Right lobe of liver (tissue), 6 donors: ENCODE measurements around the gene QTRT2. TPM values are rescaled to one million over a fixed set of nuclear protein-coding genes. Genes with fewer than 3 reads are reported as not detected.

Source experiments
- ATAC-seq, 4 donors: fragments of 200-7000 bp; cut with Tn5 transposase; one replicate each; pipeline ENCODE4 v1.9.1; 2020; ENCODE audit warnings: mild to moderate bottlenecking in 4 of 4, moderate library complexity in 4 of 4
- DNase-seq, 3 donors: peaks; one replicate each; pipeline ENCODE4 v3.0.0-alpha.2; 2020
- H3K27ac ChIP-seq, 3 donors: fragments of 200-600 bp; one replicate each; pipeline ENCODE4 v1.8.0; 2022
- H3K27me3 ChIP-seq, 2 donors: fragments of 200-600 bp; one replicate each; pipeline ENCODE4 v1.8.0; 2022
- H3K36me3 ChIP-seq, 4 donors: fragments of 200-600 bp; sonication (generic) in 1 of 4; one replicate each; pipeline versions ENCODE4 v1.5.1 to v1.8.0; 2017 to 2022; ENCODE audit warnings: control low read depth in 1 of 4
- H3K4me1 ChIP-seq, 4 donors: fragments of 200-600 bp; sonication (generic) in 1 of 4; one replicate each; pipeline versions ENCODE4 v1.5.1 to v1.8.0; 2017 to 2022; ENCODE audit warnings: control low read depth in 1 of 4
- H3K4me3 ChIP-seq, 3 donors: fragments of 200-600 bp; one replicate each; pipeline ENCODE4 v1.8.0; 2022
- H3K9me3 ChIP-seq, 4 donors: fragments of 200-600 bp; sonication (generic) in 1 of 4; one replicate each; pipeline versions ENCODE4 v1.5.1 to v1.8.0; 2017 to 2022; ENCODE audit warnings: control low read depth in 1 of 4
- CTCF ChIP-seq, 4 donors: fragments of 200-600 bp in 3 of 4; fragments of 450-650 bp in 1 of 4; IDR thresholded peaks; one replicate each; pipeline versions ENCODE4 v1.5.1 to v1.8.0; 2016 to 2022; ENCODE audit warnings: antibody characterized with exemption in 4 of 4, mild to moderate bottlenecking in 2 of 4
- POLR2A ChIP-seq: fragments of 450-650 bp; IDR thresholded peaks from one replicate; pipeline ENCODE4 v1.6.1; 2017; ENCODE audit warnings: antibody characterized with exemption, mild to moderate bottlenecking
- WGBS: methylation state at CpG from one replicate; pipeline ENCODE4 v1.1.6; 2018; ENCODE audit warnings: low coverage, low lambda C conversion rate; ENCODE audit not compliant: insufficient coverage; ENCODE audit errors: missing lambda C conversion rate; 5-methylcytosine and 5-hydroxymethylcytosine counted together
- intact Hi-C, 2 donors: fragments of 100-400 bp; cut with DNase I; formaldehyde crosslinking; loops; one replicate each; pipeline versions ENCODE4 v1.11.2 to v1.14.1; 2022
- total RNA-seq, 6 experiments: library from RNA; depleted of rRNA in 2 of 6; stranded (reverse); fragments of >200 nt in 2 of 6; fragmentation: NEBNext Ultra II Directional in 3 of 6; extraction: Animal tissue kit (Norgen Biotek cat#: 25700) in 3 of 6; gene quantifications; one replicate each; pipeline versions ENCODE4 v1.1.0 to v1.2.4, GENCODE V29; 2016 to 2023
- donor health status: DM: no; HTN: yes; CAD: no.
- donor health status: DM: no; HTN: no; CAD: no.
- donor health status: DM: no; HTN: no; CAD: no.
- donor health status: DM: no; HTN: yes; CAD: no.
- donor health status: DM: no; HTN: yes; CAD: no.

QTRT2 gene
- total RNA-seq, 6 experiments from 2014 or later: 6.3 to 9.8 (median 7.8) TPM

- H3K27ac ChIP-seq: no peak overlapping the region
- ATAC-seq: no peak
These were observed 35.6 kb upstream of the QTRT2 start for GRCh38 chr3:114020907-114021306.

GRCh38 chr3:114022145-114022802 lies 34.3 kb upstream of the QTRT2 start:
- Histone ChIP-seq H3K27ac (no peak overlapping the region), H3K27me3 (no peaks in the 10 kb centered on the region), H3K9me3 (no peaks in the 10 kb centered on the region), H3K36me3 (no peaks in the 10 kb centered on the region), H3K4me3 (no peak overlapping the region), H3K4me1 (no peaks in the 10 kb centered on the region)
- TF ChIP-seq POLR2A (no peak), CTCF (IDR thresholded peaks at IDR 0.05) (no peak)
- no peak for ATAC-seq
- intact Hi-C loops: no loop called here
- no peak for DNase-seq
- WGBS: 83% methylated on average over 4 of the region's 4 CpGs

More at GRCh38 chr3:114020907-114021306, 35.6 kb upstream of the QTRT2 start:
- Histone ChIP-seq H3K36me3 (no peaks in the 10 kb centered on the region), H3K4me3 (no peak overlapping the region), H3K4me1 (no peaks in the 10 kb centered on the region), H3K27me3 (no peaks in the 10 kb centered on the region), H3K9me3 (no peaks in the 10 kb centered on the region)
- TF ChIP-seq POLR2A: no peak
- no peak for TF ChIP-seq CTCF (IDR thresholded peaks at IDR 0.05)
- DNase-seq: no peak
- WGBS: 82% methylated on average over 2 of the region's 2 CpGs
- intact Hi-C loops: no loop called here

- intact Hi-C loops: no loop called here
- ATAC-seq: no peak
- Histone ChIP-seq H3K4me1 (no peaks in the 10 kb centered on the region), H3K27ac (no peak overlapping the region), H3K4me3 (no peak overlapping the region), H3K9me3 (no peaks in the 10 kb centered on the region), H3K36me3 (no peaks in the 10 kb centered on the region), H3K27me3 (no peaks in the 10 kb centered on the region)
- no peak for DNase-seq
- TF ChIP-seq CTCF (IDR thresholded peaks at IDR 0.05): no peak
- no peak for TF ChIP-seq POLR2A
- 91% methylated on average over 2 of the region's 2 CpGs for WGBS
These were observed 31.1 kb upstream of the QTRT2 start for GRCh38 chr3:114025451-114025850.

- Histone ChIP-seq H3K4me1 (no peaks in the 10 kb centered on the region), H3K27me3 (no peaks in the 10 kb centered on the region), H3K9me3 (no peaks in the 10 kb centered on the region), H3K36me3 (no peaks in the 10 kb centered on the region), H3K4me3 (no peak overlapping the region), H3K27ac (no peak overlapping the region)
- DNase-seq (no peak), ATAC-seq (no peak)
- 75% methylated on average over 2 of the region's 2 CpGs for WGBS
- intact Hi-C loops: no loop called here
- TF ChIP-seq POLR2A: no peak
- TF ChIP-seq CTCF (IDR thresholded peaks at IDR 0.05): no peak
These were observed 30.2 kb upstream of the QTRT2 start for GRCh38 chr3:114026331-114026730.
